ENCODE measurements around the gene CCDC110.

GRCh38 chr4:185512516-185512915, 41.0 kb upstream of the CCDC110 start:
- no peak for TF ChIP-seq POLR2A (IDR thresholded peaks at IDR 0.05)
- TF ChIP-seq CTCF (IDR thresholded peaks at IDR 0.05): no peak
- TF ChIP-seq POLR2AphosphoS5 (IDR thresholded peaks at IDR 0.05): no peak
